Measurements from ENCODE around the gene KCNJ15.

DNA sequence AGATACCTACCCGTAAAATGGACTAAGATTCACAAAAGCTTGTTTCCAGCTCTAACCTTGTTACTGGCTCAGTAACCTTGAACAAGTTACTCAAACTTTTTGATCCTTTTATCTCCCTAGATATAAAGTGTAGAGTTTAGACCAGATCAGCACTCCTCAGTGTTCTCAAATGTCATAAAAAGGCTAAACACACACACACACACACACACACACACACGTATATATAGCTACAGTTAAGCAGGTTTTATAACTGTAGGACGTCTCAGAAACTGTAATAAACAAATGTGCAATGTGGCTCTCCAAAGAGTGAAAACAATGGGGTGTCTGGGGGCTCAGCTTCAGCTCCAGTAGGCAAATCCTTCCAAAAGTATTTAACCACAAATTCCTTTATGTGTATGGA is 34.0 kb downstream of the KCNJ15 start:
- TF ChIP-seq, protein P1, sequence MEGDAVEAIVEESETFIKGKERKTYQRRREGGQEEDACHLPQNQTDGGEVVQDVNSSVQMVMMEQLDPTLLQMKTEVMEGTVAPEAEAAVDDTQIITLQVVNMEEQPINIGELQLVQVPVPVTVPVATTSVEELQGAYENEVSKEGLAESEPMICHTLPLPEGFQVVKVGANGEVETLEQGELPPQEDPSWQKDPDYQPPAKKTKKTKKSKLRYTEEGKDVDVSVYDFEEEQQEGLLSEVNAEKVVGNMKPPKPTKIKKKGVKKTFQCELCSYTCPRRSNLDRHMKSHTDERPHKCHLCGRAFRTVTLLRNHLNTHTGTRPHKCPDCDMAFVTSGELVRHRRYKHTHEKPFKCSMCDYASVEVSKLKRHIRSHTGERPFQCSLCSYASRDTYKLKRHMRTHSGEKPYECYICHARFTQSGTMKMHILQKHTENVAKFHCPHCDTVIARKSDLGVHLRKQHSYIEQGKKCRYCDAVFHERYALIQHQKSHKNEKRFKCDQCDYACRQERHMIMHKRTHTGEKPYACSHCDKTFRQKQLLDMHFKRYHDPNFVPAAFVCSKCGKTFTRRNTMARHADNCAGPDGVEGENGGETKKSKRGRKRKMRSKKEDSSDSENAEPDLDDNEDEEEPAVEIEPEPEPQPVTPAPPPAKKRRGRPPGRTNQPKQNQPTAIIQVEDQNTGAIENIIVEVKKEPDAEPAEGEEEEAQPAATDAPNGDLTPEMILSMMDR (IDR thresholded peaks at IDR 0.05 in 8 of 11, conservative IDR thresholded peaks at IDR 0.05 in 3 of 11): no peak
- TF ChIP-seq POLR2A (IDR thresholded peaks at IDR 0.05): no peak

Measured in spleen (tissue), 7 donors.